Epithelial cell of esophagus (primary cell): ENCODE results near the gene CREB5.
"Not testable (repeated sequence)": the region's sequence is repeated elsewhere in the genome, so short reads cannot be mapped to it uniquely, and the experiment has no call there.

ENCODE experiments used
- DNase-seq: peaks from one replicate; pipeline ENCODE4 v3.0.0; 2010; ENCODE audit warnings: low read depth
- H3K4me3 ChIP-seq: 2 replicates; pipeline ENCODE4 v1.5.1; 2011; ENCODE audit warnings: mild to moderate bottlenecking, low read length, control low read depth
- TF ChIP-seq, protein P1 (sequence below): IDR thresholded peaks from 2 replicates; pipeline ENCODE4 v1.5.1; 2011; ENCODE audit warnings: low read depth, mild to moderate bottlenecking, low read length, control low read depth, inconsistent platforms; ENCODE audit not compliant: insufficient read depth; ENCODE audit errors: missing control alignments

Gene CREB5

DNA sequence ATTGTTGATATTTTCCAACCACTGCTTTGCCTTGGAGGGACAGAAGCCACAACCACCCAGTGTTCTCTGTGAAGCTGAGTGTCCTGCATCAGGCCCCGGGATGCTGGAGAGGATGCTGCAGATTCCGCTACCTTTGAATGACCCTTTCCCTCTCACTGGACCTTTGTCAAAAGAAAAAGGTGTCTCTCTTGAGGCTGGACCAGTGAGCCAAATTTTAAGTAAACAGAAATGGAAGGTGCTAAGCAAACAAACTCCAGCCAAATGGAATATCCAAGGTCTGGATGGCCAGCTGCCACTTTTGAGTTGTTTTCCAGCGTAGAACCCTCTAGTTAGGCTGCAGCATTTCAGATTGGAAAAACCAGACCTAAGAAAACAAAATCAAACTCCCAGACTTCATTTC lies 400.3 kb downstream of the CREB5 start:
- H3K4me3 ChIP-seq = no peak overlapping the region
- TF ChIP-seq, protein P1, sequence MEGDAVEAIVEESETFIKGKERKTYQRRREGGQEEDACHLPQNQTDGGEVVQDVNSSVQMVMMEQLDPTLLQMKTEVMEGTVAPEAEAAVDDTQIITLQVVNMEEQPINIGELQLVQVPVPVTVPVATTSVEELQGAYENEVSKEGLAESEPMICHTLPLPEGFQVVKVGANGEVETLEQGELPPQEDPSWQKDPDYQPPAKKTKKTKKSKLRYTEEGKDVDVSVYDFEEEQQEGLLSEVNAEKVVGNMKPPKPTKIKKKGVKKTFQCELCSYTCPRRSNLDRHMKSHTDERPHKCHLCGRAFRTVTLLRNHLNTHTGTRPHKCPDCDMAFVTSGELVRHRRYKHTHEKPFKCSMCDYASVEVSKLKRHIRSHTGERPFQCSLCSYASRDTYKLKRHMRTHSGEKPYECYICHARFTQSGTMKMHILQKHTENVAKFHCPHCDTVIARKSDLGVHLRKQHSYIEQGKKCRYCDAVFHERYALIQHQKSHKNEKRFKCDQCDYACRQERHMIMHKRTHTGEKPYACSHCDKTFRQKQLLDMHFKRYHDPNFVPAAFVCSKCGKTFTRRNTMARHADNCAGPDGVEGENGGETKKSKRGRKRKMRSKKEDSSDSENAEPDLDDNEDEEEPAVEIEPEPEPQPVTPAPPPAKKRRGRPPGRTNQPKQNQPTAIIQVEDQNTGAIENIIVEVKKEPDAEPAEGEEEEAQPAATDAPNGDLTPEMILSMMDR = no peak
- no peak for DNase-seq

DNA sequence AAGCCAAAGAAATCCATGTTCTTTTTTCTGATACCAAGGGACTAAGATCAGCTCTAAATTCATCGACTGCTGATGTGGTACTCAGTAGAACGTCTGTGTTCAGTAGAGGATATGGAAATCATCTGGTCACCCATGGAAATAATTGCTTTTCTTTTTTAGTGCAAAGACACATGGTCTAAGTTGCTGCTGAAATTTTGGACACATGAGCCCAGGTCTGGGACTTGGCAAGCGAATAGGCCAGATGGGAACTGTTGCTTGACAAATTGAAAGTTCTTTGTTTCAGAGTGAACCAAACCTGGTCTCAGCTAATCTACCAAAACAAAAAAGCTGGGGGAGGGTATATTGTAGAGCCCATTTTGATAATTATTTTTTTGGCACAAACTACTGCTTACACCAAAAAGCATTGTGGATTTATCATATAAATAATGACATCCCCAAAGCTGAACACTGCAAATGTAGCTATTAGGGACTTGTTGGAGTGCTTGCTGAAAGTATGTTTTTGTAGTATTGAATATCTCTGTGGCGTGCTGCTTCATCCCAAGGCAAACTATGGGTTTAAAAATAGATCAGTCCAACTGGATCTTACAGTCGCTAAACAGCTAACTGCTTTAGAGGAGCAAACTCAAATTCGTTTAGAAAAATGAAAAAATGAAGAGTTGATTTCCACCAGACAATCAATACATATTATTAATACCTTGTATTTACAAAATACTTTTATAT lies 401.1 kb downstream of the CREB5 start:
- TF ChIP-seq, protein P1 = no peak
- no peak overlapping the region for H3K4me3 ChIP-seq
- DNase-seq = no peak

- no peak overlapping the region for H3K4me3 ChIP-seq
- DNase-seq = no peak
These were observed 403.1 kb downstream of the CREB5 start for GRCh38 chr7:28815369-28815927.

DNA sequence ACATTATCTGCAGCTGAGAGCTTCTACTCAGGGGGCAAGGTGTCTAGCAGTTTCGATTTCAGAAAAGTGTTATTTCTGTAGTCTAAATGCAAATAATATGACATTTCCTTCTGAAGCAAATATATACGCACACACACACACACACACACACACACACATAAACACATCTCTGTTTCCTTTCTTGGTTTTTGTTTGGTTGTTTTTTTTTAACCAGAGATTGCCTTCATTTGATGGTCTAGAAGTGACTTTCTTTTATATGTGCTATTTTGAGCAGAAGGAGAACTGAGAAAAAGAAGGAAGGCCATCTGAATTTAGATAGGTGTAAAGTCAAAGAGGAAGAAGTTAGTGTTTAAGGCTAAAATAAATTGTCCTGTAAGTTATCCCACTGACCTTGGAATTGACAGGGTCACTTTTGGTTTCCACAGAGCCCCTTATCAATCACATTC lies 403.6 kb downstream of the CREB5 start:
- no peak for DNase-seq
- no peak overlapping the region for H3K4me3 ChIP-seq
- TF ChIP-seq, protein P1 = no peak

More at GRCh38 chr7:28815369-28815927, 403.1 kb downstream of the CREB5 start:
- TF ChIP-seq, protein P1 = no peak

DNA sequence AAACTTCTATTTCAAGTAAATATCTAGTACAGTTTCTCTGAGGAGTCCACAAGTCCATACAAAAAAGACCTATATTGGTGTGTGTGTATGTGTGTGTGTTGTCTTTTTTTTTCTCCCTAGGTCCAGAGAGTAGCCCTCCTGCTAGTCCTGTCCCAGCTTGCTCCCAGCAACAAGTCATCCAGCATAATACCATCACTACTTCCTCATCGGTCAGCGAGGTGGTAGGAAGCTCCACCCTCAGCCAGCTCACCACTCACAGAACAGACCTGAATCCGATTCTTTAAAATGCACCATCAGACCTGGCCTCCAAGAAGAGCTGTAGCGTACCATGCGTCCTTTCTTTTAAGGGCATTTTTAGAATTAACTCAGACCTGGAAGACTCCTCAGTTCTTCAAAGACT lies 406.7 kb downstream of the CREB5 start:
- TF ChIP-seq, protein P1 = no peak
- DNase-seq = peak; percentile 92
- no peak overlapping the region for H3K4me3 ChIP-seq

DNA sequence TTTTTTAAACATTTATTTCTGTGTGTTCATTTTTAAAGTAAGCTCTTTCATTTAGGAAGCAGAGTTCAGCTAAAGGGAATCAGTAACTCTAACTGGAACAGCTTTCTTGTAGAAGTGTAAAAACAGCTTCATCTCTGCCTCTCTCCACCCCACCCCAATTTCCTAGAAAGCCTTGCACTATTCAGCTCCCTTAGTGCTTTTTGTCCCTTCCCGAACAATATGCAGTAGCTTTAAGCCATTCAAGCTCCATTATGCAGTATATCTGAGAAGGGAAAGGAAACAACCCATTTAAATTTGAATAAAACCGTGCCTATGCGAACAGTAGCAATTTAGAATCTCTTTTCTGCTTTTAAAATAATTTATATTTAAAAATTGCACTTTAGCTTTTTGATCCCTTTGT lies 411.3 kb downstream of the CREB5 start:
- no peak overlapping the region for H3K4me3 ChIP-seq
- TF ChIP-seq, protein P1 = no peak
- DNase-seq = no peak

GRCh38 chr7:28825817-28826448 lies 413.6 kb downstream of the CREB5 start:
- DNase-seq, H3K4me3 ChIP-seq: not testable (repeated sequence)
